PFSK-1 (cell line): ENCODE results near the gene EFNB1.

Experiments used
- POLR2AphosphoS5 ChIP-seq: IDR thresholded peaks from 2 replicates; pipeline ENCODE4 v1.6.1; 2012; ENCODE audit warnings: low read depth, mild to moderate bottlenecking, control low read depth, low read length, moderate library complexity
- TAF1 ChIP-seq: IDR thresholded peaks from 2 replicates; pipeline ENCODE4 v1.6.1; 2012; ENCODE audit warnings: low read length, control low read depth, borderline replicate concordance; ENCODE audit not compliant: insufficient read depth
- TF ChIP-seq, protein P1 (sequence below), 2 experiments: IDR thresholded peaks; 2 replicates each; pipeline versions ENCODE4 v1.6.1 to v1.8.0; 2011 to 2012; ENCODE audit warnings: low read depth in 2 of 2, low read length in 2 of 2, control low read depth in 1 of 2, inconsistent platforms in 1 of 2, mild to moderate bottlenecking in 1 of 2, moderate library complexity in 1 of 2; ENCODE audit not compliant: insufficient read depth in 1 of 2

DNA sequence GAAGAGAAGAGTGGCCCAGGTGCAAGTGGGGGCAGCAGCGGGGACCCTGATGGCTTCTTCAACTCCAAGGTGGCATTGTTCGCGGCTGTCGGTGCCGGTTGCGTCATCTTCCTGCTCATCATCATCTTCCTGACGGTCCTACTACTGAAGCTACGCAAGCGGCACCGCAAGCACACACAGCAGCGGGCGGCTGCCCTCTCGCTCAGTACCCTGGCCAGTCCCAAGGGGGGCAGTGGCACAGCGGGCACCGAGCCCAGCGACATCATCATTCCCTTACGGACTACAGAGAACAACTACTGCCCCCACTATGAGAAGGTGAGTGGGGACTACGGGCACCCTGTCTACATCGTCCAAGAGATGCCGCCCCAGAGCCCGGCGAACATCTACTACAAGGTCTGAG is 11.4 kb downstream of the EFNB1 start:
- TF ChIP-seq, protein P1, sequence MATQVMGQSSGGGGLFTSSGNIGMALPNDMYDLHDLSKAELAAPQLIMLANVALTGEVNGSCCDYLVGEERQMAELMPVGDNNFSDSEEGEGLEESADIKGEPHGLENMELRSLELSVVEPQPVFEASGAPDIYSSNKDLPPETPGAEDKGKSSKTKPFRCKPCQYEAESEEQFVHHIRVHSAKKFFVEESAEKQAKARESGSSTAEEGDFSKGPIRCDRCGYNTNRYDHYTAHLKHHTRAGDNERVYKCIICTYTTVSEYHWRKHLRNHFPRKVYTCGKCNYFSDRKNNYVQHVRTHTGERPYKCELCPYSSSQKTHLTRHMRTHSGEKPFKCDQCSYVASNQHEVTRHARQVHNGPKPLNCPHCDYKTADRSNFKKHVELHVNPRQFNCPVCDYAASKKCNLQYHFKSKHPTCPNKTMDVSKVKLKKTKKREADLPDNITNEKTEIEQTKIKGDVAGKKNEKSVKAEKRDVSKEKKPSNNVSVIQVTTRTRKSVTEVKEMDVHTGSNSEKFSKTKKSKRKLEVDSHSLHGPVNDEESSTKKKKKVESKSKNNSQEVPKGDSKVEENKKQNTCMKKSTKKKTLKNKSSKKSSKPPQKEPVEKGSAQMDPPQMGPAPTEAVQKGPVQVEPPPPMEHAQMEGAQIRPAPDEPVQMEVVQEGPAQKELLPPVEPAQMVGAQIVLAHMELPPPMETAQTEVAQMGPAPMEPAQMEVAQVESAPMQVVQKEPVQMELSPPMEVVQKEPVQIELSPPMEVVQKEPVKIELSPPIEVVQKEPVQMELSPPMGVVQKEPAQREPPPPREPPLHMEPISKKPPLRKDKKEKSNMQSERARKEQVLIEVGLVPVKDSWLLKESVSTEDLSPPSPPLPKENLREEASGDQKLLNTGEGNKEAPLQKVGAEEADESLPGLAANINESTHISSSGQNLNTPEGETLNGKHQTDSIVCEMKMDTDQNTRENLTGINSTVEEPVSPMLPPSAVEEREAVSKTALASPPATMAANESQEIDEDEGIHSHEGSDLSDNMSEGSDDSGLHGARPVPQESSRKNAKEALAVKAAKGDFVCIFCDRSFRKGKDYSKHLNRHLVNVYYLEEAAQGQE (IDR thresholded peaks at IDR 0.05; ENCODE audit: insufficient read depth in 1 of 2, low read depth in 2 of 2, low read length in 2 of 2), result no peak
- TF ChIP-seq POLR2AphosphoS5, result no peak
- TF ChIP-seq TAF1, result no peak
